HG03135 (cell line): ENCODE data around the gene KHK.
"Not testable (repeated sequence)": the region's sequence is repeated elsewhere in the genome, so short reads cannot be mapped to it uniquely, and the experiment has no call there.

Experiments
- ATAC-seq: cut with Tn5 transposase; IDR thresholded peaks from one replicate; pipeline ENCODE4 v1.9.1; 2021; ENCODE audit warnings: mild to moderate bottlenecking, moderate library complexity; ENCODE audit not compliant: unreplicated experiment

KHK gene

GRCh38 chr2:27059141-27059820, 27.3 kb upstream of the KHK start:
- no peak for ATAC-seq

- no peak for ATAC-seq
Measured at GRCh38 chr2:27060323-27060722, 26.2 kb upstream of the KHK start.

GRCh38 chr2:27065128-27065527, 21.4 kb upstream of the KHK start:
- ATAC-seq, result no peak

GRCh38 chr2:27067385-27067784, 19.2 kb upstream of the KHK start:
- ATAC-seq, result no peak

- ATAC-seq, result no peak
Measured at GRCh38 chr2:27069436-27069835, 17.1 kb upstream of the KHK start.

GRCh38 chr2:27069961-27070618, 16.5 kb upstream of the KHK start:
- no peak for ATAC-seq

DNA sequence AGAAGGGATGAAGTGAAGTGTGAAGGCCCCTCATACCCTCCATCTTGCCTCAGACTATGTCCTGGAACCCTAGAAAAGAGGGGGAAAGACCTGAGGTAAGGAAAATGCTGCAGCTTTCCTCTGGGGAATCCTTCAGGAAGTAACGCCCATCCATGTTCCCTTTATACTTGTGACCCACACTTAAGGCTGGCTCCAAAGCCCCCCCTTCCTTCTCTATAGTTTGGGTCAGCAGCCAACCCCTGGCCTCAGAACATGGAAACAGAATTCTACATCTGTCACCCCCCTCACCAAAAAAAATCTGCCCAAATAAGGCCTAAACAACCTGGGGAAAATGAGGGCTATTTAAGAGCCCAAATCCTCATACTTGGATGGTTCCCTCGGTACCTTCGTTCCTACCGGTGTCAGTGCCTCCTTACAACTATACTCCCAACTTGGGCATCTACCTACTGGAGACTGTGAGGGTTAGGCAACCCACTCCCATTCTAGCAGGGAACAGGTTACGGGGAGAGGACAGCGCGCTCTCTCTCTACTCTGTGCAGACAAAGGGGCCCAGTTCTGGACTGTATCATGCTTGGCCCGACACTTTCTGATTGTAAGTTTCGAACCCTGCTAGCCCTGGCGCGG, 15.8 kb upstream of the KHK start:
- ATAC-seq, result no peak

- ATAC-seq, result peak; percentile 83
Measured at GRCh38 chr2:27071277-27071989, 15.1 kb upstream of the KHK start, which contains the start of gene OST4. TSS of gene OST4 (minus strand) at chr2:27071654.

DNA sequence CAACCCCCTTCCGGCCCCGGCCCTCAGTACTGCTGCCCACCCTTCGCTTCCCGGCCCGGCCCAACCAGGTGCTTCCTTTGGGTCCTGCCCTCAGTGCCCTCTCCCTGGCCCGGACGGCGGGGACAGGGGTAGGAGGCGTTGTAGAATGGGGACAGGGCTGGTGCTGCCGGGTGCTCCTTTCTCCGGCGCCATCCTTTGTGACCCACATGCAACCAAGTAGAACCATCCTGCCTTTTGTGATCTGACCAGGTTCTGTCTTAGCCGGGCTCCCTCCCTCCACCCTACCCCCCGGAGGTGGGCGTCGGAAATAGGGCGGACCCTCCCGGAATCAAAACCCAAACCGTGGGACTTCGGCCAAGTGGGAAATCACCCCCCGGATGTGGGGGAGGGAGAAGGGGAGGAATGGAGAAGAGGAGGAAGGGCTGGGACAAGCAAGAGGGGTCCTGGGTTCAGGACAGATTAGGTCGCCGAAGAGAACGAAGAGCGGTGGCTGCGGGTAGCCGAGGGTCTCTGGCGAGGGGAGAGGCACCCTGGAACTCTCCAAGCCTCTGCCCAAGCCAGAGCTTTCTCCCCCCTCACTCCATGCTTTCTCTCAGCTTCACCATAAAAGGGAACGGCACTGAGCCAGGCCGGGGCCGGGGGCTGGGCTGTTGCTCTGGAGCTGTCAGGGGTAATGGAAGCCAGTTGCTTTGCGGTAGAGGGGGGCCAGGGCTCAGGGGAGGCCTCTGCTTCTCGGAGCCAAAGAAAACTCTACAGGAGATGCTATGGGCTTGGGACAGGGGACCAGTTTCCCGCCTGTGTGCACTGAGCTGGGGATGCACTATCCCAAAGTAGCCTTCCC, 14.4 kb upstream of the KHK start:
- peak; percentile 1 for ATAC-seq

GRCh38 chr2:27072920-27073319, 13.7 kb upstream of the KHK start:
- ATAC-seq, result no peak

DNA sequence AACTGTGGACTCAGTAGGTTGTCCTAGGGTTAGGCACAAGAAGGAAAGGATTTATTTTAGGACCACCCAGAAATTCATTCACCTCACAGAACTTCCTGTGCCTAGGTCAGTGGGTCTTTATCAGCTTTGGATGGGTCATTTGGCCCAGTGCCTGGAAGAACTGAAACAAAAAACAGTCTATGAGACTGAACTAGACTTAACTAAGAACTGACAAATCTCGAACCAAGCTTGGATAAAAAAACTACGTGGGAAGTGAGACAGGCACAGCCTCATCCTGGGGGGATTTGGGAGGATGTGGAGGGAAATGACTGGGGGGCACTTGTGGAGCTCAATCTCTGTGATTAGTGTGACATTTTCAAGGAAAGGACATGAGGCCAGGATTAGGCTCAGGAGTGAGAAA, 12.8 kb upstream of the KHK start:
- no peak for ATAC-seq

DNA sequence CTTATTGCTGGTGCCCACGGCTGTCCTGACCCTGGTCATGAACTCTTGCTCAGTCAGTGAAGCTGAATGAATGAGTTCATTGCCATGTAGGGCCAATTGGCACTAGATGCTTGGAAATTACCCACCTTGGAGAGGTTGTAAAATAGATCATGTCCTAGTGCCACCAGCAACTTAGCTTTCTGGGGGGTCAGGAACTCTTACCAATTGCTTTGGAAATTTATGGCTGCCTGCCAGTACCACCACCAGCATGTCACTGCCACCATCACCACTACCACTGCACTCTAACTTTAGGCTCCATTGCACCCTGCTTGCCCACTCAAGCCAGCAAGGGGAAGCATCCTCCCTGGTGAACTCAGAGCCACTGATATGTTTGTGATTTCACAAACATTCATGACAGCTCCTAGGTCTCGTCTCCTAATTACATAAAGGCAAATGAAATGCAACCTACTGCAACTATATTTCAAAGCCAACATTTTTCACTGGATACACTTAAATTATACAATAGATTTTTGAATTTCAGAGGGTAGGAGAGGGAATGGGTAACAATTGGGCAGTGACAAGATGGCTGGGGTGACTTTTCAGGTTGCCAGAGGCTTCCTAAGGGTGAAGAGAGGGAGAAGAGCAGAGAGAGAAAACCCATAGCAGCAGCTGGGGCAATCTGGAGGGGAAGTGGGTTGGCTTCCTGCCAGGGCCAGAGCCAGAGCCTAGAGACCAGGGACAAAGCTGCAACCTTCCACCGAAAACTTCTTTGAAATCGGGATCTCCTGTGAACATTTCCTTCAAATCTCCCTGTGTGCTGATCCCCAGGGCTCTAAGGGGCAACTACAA, 11.6 kb upstream of the KHK start:
- ATAC-seq, result no peak

DNA sequence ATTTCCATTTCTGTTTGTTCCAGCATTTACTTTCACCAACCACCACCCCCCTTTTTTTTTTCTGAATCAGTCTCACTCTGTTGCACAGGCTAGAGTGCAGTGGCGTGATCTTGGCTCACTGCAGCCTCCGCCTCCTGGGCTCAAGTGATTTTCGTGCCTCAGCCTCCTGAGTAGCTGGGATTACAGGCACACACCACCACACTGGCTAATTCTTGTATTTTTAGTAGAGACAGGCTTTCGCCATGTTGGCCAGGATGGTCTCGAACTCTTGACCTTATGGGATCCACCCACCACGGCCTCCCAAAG, 11.1 kb upstream of the KHK start:
- ATAC-seq, result not testable (repeated sequence)

GRCh38 chr2:27076323-27076722, 10.2 kb upstream of the KHK start:
- ATAC-seq, result no peak

GRCh38 chr2:27077231-27077630, 9.3 kb upstream of the KHK start:
- ATAC-seq, result no peak

DNA sequence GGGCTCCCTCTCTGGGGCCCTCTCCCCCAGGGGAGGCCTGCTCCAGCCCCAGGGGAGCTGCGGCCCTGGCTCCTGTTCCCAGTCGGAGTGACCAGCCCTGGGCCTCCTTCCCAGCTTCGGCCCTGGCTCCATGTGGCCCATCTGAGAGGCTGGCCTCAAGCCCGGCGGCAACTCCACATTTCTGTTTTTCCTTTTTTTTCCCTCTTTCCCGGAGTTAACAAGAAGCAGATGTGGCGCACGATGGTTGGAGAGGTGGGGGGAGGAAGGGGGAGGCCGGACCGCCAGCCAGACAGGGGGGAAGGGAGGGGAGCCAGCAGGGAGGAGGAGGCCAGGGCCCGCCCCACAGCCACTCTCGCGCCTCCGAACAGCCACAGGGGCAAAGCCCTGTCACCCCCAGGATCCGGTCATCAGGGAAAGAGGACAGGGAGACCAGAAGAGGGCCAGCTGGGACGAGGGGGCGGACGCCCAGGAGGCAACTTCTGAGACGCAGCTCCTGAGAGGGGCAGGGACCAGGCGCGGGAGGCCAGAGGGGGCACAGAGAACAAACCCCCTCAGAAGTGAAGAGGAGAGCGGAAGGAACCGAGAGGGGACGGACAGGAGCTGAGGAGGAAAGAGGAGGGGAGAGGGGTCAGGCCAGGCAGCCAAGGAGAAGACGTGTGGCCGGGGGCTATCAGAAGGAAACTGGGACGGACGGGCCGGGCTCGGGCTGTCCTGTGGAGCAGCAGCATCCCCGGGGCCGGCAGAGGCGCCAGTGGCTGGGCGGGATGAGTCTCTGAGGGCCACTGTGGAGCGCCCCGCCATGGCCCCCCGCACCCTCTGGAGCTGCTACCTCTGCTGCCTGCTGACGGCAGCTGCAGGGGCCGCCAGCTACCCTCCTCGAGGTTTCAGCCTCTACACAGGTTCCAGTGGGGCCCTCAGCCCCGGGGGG, 8.0 kb upstream of the KHK start, which contains the start of gene EMILIN1:
Gene EMILIN1 (plus strand): TSS at position 349 of the 928 bp plus-strand sequence. CDS start 451 bp downstream, at position 800.
- ATAC-seq, result no peak

DNA sequence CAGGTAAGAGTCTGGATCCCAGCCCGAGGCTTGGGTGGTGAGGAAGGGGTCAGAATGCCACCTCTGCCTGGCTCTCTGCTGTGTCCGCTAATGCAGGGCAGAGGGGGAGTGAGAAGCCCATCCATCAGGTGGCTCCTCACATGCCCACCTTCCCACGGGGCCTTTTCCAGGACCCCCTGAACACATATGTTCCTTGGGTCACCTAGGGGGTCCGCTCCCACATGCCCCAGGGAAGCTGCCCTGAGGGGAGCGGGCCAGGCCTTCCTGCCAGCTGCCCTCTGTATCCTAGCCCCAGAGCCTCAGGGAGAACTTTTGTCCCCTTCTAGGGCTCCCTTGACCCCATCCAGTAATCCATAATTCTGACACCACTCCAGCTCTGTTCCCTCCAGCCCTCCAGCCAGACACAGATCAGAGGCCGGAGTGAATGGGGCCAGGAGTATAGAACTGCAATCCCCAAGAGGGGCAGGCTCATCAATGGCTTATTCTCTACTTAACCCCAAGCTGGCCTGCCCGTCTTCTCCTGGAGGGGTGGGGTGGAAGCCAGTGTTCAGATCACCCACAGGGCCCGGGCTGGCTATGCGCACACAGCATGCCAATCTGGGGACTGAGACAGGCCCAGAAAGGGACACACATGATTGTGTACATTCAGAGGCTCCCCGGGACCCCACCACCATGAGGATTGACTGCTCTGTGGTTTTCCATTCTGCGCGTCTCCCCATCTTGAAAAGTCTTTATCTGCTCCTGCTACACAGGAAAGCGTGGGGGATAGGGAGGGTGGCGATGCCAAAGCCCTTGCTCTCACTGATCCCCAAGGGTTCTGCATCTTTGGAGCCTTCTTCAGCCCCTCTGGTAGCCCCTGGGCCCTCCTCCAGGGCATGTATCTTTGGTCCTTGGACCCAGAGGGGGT, 7.1 kb upstream of the KHK start:
- no peak for ATAC-seq

GRCh38 chr2:27080140-27080469, 6.5 kb upstream of the KHK start:
- ATAC-seq, result no peak
